BLaER1 treated with 17β-estradiol and CSF1 and Interleukin-3, amounts not matched to agents 10 nM and 100 nM (cell line): ENCODE results near the gene ZNF562.
"Not testable (repeated sequence)": the region's sequence is repeated elsewhere in the genome, so short reads cannot be mapped to it uniquely, and the experiment has no call there.

ENCODE experiments used
- H3K27ac ChIP-seq, 11 experiments: shearing (Covaris generic); formaldehyde crosslinking; 2 replicates each; pipeline ENCODE4 v1.8.1; 2022
- H3K27me3 ChIP-seq, 11 experiments: shearing (Covaris generic); formaldehyde crosslinking; 2 replicates each; pipeline ENCODE4 v1.8.1; 2022
- H3K36me3 ChIP-seq, 11 experiments: shearing (Covaris generic); formaldehyde crosslinking; 2 replicates each; pipeline ENCODE4 v1.8.1; 2022
- H3K4me1 ChIP-seq, 10 experiments: shearing (Covaris generic); formaldehyde crosslinking; 2 replicates each; pipeline ENCODE4 v1.8.1; 2022
- H3K4me2 ChIP-seq, 11 experiments: shearing (Covaris generic); formaldehyde crosslinking; 2 replicates each; pipeline ENCODE4 v1.8.1; 2022
- H3K4me3 ChIP-seq, 10 experiments: shearing (Covaris generic); formaldehyde crosslinking; 2 replicates each; pipeline ENCODE4 v1.8.1; 2022
- H3K9ac ChIP-seq, 11 experiments: shearing (Covaris generic); formaldehyde crosslinking; 2 replicates each; pipeline ENCODE4 v1.8.1; 2022
- H3K9me3 ChIP-seq, 11 experiments: shearing (Covaris generic); formaldehyde crosslinking; replicated peaks in 1 of 11; 2 replicates each; pipeline ENCODE4 v1.8.1; 2022
- H4K20me1 ChIP-seq, 11 experiments: shearing (Covaris generic); formaldehyde crosslinking; 2 replicates each; pipeline ENCODE4 v1.8.1; 2022
- Cebpa-rat ChIP-seq, 11 experiments: shearing (Covaris generic); IDR thresholded peaks; 2 replicates each; pipeline ENCODE4 v1.8.1; 2022

The ZNF562 gene

DNA sequence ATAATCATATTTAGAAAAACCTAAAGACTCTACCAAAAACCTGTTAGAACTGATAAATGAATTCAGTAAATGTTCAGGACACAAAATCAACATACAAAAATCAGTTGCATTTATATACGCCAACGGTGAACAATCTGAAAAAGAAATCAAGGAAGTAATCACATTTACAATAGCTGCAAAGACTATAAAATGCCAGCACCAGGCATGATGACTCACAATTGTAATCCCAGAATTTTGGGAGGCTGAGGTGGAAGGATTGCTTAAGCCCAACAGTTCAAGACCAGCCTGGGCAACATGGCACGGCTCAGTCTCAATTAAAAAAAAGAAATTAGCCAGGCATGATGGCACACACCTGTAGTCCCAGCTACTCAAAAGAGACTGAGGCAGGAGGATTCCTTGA lies 7.0 kb downstream of the ZNF562 start:
- Histone ChIP-seq H3K4me2 (no peak overlapping the region), H3K36me3 (peaks cover 82 to 98% (median 94%) of the 10 kb centered on the region in 11 experiments), H3K27ac (no peak overlapping the region), H4K20me1 (peaks cover 18 to 52% (median 35%) of the 10 kb centered on the region in 11 experiments; a peak in 21 of 22 replicates), H3K9me3 (peaks cover 77 to 94% (median 88%) of the 10 kb centered on the region in 11 experiments), H3K9ac (no peak overlapping the region), H3K4me3 (no peak overlapping the region; a peak in 1 of 20 replicates), H3K27me3 (no peaks in the 10 kb centered on the region), H3K4me1 (no peaks in the 10 kb centered on the region; a peak in 1 of 20 replicates)
- TF ChIP-seq Cebpa-rat (IDR thresholded peaks at IDR 0.05) = no peak

- Histone ChIP-seq H3K27ac (no peak overlapping the region), H3K4me1 (no peaks in the 10 kb centered on the region; a peak in 1 of 20 replicates), H3K9me3 (peaks cover 56 to 76% (median 60%) of the 10 kb centered on the region in 11 experiments), H3K36me3 (peaks cover 78 to 100% (median 88%) of the 10 kb centered on the region in 11 experiments), H4K20me1 (peaks cover 30 to 64% (median 56%) of the 10 kb centered on the region in 11 experiments; a peak in 21 of 22 replicates), H3K4me3 (no peak overlapping the region), H3K9ac (no peak overlapping the region), H3K27me3 (no peaks in the 10 kb centered on the region), H3K4me2 (no peak overlapping the region)
- TF ChIP-seq Cebpa-rat (IDR thresholded peaks at IDR 0.05) = no peak
Observed at GRCh38 chr19:9658769-9659168, 16.1 kb downstream of the ZNF562 start.

DNA sequence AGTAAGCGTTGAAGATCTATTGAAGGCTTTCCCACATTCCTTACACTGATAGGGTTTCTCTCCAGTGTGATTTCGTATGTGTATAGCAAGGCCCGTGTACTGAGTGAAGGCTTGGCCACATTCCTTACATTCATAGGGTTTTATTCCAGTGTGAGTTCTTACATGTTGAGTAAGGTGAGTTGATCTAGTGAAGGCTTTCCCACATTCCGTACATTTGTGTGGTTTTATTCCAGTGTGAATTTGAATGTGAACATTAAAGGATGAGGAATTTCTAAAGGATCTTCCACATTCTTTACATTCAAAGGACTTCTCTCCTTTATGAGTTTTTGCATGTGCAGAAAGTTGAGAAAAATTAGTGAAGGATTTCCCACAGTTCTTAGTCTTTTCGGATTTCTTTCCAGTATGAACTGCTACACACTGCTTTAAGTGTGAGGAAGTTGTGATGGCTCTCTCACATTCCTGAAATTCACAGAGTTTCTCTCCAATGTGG lies 21.8 kb downstream of the ZNF562 start:
- not testable (repeated sequence) for H3K27me3 ChIP-seq, H3K27ac ChIP-seq, H3K9ac ChIP-seq, H3K4me2 ChIP-seq, H3K4me1 ChIP-seq
- Histone ChIP-seq H4K20me1 (peaks cover 0 to 24% (median 8%) of the 10 kb centered on the region in 11 experiments; a peak in 13 of 22 replicates), H3K4me3 (peak overlapping the region in 7 of 10 experiments; percentile 6 to 51 (median 25); a peak in 7 of 20 replicates), H3K36me3 (peaks cover 96 to 100% (median 98%) of the 10 kb centered on the region in 11 experiments), H3K9me3 (peaks cover 78 to 85% (median 81%) of the 10 kb centered on the region in 11 experiments)

- Histone ChIP-seq H3K36me3 (peaks cover 96 to 100% (median 98%) of the 10 kb centered on the region in 11 experiments), H3K9me3 (peaks cover 62 to 68% (median 64%) of the 10 kb centered on the region in 11 experiments)
Observed at GRCh38 chr19:9651464-9651863, 23.4 kb downstream of the ZNF562 start.

GRCh38 chr19:9650345-9650744 lies 24.6 kb downstream of the ZNF562 start:
- H3K27ac ChIP-seq = no peak overlapping the region
- H3K9me3 ChIP-seq = peaks cover 51 to 57% (median 53%) of the 10 kb centered on the region in 11 experiments
- no peak overlapping the region for H3K4me2 ChIP-seq
- TF ChIP-seq Cebpa-rat (IDR thresholded peaks at IDR 0.05) = no peak
- H3K9ac ChIP-seq = no peak overlapping the region
- no peak overlapping the region for H3K4me3 ChIP-seq
- no peaks in the 10 kb centered on the region for H3K27me3 ChIP-seq
- no peaks in the 10 kb centered on the region for H3K4me1 ChIP-seq
- peaks cover 0 to 30% (median 19%) of the 10 kb centered on the region in 11 experiments; a peak in 14 of 22 replicates for H4K20me1 ChIP-seq
- H3K36me3 ChIP-seq = peaks cover 89 to 100% (median 95%) of the 10 kb centered on the region in 11 experiments

More at GRCh38 chr19:9651464-9651863, 23.4 kb downstream of the ZNF562 start:
- H3K9ac ChIP-seq, H3K27me3 ChIP-seq, H3K4me2 ChIP-seq, H3K4me1 ChIP-seq, H3K27ac ChIP-seq: not testable (repeated sequence)
- Histone ChIP-seq H4K20me1 (peaks cover 0 to 28% (median 18%) of the 10 kb centered on the region in 11 experiments; a peak in 14 of 22 replicates), H3K4me3 (peak overlapping the region in 3 of 10 experiments; percentile 10 to 35 (median 14); a peak in 1 of 20 replicates)

DNA sequence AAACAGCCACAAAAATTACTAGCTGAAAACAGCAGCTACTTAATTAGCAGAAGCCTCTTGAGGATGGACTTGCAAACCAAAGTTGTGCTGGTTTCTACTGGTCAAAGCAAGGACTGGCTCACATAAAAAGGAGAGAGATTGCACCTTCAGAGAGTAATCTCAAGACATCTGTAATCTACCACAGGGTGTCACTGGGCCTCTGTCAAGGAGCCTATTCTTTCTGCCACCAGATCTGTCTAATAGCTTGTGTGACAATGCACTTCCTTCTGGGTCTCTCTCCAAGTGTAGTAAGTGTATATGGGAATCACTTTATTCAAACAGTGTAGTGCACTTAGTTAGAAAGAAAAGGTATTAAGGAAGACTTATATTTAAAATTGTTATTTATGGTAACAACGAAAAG lies 29.4 kb downstream of the ZNF562 start:
- H3K4me2 ChIP-seq = no peak overlapping the region
- H3K27ac ChIP-seq = no peak overlapping the region
- H3K9me3 ChIP-seq = peaks cover 28 to 39% (median 34%) of the 10 kb centered on the region in 11 experiments
- no peak overlapping the region for H3K4me3 ChIP-seq
- H3K4me1 ChIP-seq = no peaks in the 10 kb centered on the region
- H3K9ac ChIP-seq = no peak overlapping the region
- TF ChIP-seq Cebpa-rat (IDR thresholded peaks at IDR 0.05) = no peak
- H3K27me3 ChIP-seq = no peaks in the 10 kb centered on the region
- H4K20me1 ChIP-seq = peaks cover 0 to 39% (median 20%) of the 10 kb centered on the region in 11 experiments; a peak in 14 of 22 replicates
- peaks cover 85 to 100% (median 93%) of the 10 kb centered on the region in 11 experiments for H3K36me3 ChIP-seq

GRCh38 chr19:9644472-9644871 lies 30.4 kb downstream of the ZNF562 start:
- peaks cover 0 to 39% (median 20%) of the 10 kb centered on the region in 11 experiments; a peak in 14 of 22 replicates for H4K20me1 ChIP-seq
- peaks cover 26 to 43% (median 33%) of the 10 kb centered on the region in 11 experiments for H3K9me3 ChIP-seq
- no peak overlapping the region for H3K27ac ChIP-seq
- H3K4me1 ChIP-seq = no peaks in the 10 kb centered on the region
- no peak overlapping the region for H3K4me2 ChIP-seq
- peaks cover 85 to 100% (median 94%) of the 10 kb centered on the region in 11 experiments for H3K36me3 ChIP-seq
- H3K9ac ChIP-seq = no peak overlapping the region
- H3K27me3 ChIP-seq = no peaks in the 10 kb centered on the region
- no peak overlapping the region for H3K4me3 ChIP-seq
- TF ChIP-seq Cebpa-rat (IDR thresholded peaks at IDR 0.05) = no peak

- TF ChIP-seq Cebpa-rat (IDR thresholded peaks at IDR 0.05) = no peak
- peaks cover 0 to 18% (median 4%) of the 10 kb centered on the region in 11 experiments; a peak in 7 of 22 replicates for H4K20me1 ChIP-seq
Observed at GRCh38 chr19:9641810-9642209, 33.1 kb downstream of the ZNF562 start.

GRCh38 chr19:9640956-9641355 lies 33.9 kb downstream of the ZNF562 start:
- peaks cover 0 to 15% (median 0%) of the 10 kb centered on the region in 11 experiments; a peak in 5 of 22 replicates for H4K20me1 ChIP-seq
- H3K4me1 ChIP-seq = no peaks in the 10 kb centered on the region
- H3K4me2 ChIP-seq = no peak overlapping the region
- no peaks in the 10 kb centered on the region for H3K27me3 ChIP-seq
- H3K9ac ChIP-seq = no peak overlapping the region
- H3K27ac ChIP-seq = no peak overlapping the region
- no peak overlapping the region for H3K4me3 ChIP-seq
- no peak for TF ChIP-seq Cebpa-rat (IDR thresholded peaks at IDR 0.05)
- H3K36me3 ChIP-seq = peaks cover 80 to 100% (median 94%) of the 10 kb centered on the region in 11 experiments
- peaks cover 32 to 60% (median 42%) of the 10 kb centered on the region in 11 experiments for H3K9me3 ChIP-seq

More at GRCh38 chr19:9641810-9642209, 33.1 kb downstream of the ZNF562 start:
- H3K9ac ChIP-seq = no peak overlapping the region
- H3K27me3 ChIP-seq = no peaks in the 10 kb centered on the region
- no peak overlapping the region for H3K4me2 ChIP-seq
- no peak overlapping the region for H3K4me3 ChIP-seq
- H3K36me3 ChIP-seq = peaks cover 75 to 100% (median 94%) of the 10 kb centered on the region in 11 experiments
- H3K9me3 ChIP-seq = peaks cover 26 to 52% (median 33%) of the 10 kb centered on the region in 11 experiments
- no peaks in the 10 kb centered on the region for H3K4me1 ChIP-seq
- H3K27ac ChIP-seq = no peak overlapping the region
